RWPE2 (cell line): ENCODE data around the gene TBL1XR1.

Experiments
- ATAC-seq: fragments of 200-7000 bp; cut with Tn5 transposase; 3 replicates; pipeline ENCODE4 v1.9.1; 2021; ENCODE audit warnings: low read depth
- DNase-seq: peaks from one replicate; pipeline ENCODE4 v3.0.0-alpha.2; 2020; ENCODE audit warnings: low spot score
- H3K27ac ChIP-seq: fragments of 450-650 bp; 2 replicates; pipeline ENCODE4 v1.5.1; 2017; ENCODE audit warnings: mild to moderate bottlenecking; ENCODE audit not compliant: poor library complexity, severe bottlenecking
- H3K27me3 ChIP-seq: fragments of 250-450 bp; sonication (Bioruptor Pico); 2 replicates; pipeline ENCODE4 v1.5.1; 2021; ENCODE audit warnings: mild to moderate bottlenecking, moderate library complexity; ENCODE audit not compliant: insufficient read depth, poor library complexity, severe bottlenecking
- H3K36me3 ChIP-seq: fragments of 250-450 bp; sonication (Bioruptor Pico); 2 replicates; pipeline ENCODE4 v1.5.1; 2020; ENCODE audit warnings: low read depth, mild to moderate bottlenecking, moderate library complexity
- H3K4me1 ChIP-seq: fragments of 250-450 bp; sonication (Bioruptor Pico); 2 replicates; pipeline ENCODE4 v1.5.1; 2021; ENCODE audit warnings: mild to moderate bottlenecking, moderate library complexity; ENCODE audit not compliant: insufficient read depth, poor library complexity, severe bottlenecking
- H3K4me3 ChIP-seq: fragments of 250-450 bp; sonication (Bioruptor Pico); 2 replicates; pipeline ENCODE4 v1.5.1; 2021; ENCODE audit warnings: mild to moderate bottlenecking, moderate library complexity; ENCODE audit not compliant: severe bottlenecking
- H3K9me3 ChIP-seq: fragments of 250-450 bp; sonication (Bioruptor Pico); 2 replicates; pipeline ENCODE4 v1.5.1; 2021; ENCODE audit warnings: mild to moderate bottlenecking, moderate library complexity; ENCODE audit not compliant: severe bottlenecking
- TF ChIP-seq, protein P1 (sequence below): fragments of 450-650 bp; IDR thresholded peaks from one replicate; pipeline ENCODE4 v1.5.1; 2017; ENCODE audit warnings: mild to moderate bottlenecking, moderate library complexity; ENCODE audit not compliant: poor library complexity, severe bottlenecking

Gene TBL1XR1

DNA sequence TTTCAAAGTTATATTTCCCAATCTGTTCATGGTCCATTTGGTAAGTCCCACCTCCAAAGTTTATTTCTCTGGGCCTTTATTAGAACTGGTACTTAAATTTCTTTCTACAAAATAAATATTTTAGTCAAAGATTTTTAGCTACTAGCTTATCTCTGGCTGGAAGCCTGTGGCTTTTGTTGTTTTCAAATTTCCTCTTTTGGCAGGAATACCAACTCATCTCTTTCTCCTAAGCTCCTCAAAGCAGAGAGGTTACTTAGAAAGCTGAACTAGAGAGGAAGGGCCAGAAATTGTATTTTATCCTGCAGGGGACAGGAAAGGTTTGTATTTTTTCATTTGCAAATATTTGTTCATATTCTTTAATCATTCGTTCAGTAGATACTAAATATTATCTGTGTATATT, 227.8 kb downstream of the TBL1XR1 start:
- Histone ChIP-seq H3K4me1 (peaks cover 3% of the 10 kb centered on the region), H3K9me3 (no peaks in the 10 kb centered on the region), H3K27ac (no peak overlapping the region), H3K4me3 (no peak overlapping the region), H3K36me3 (no peaks in the 10 kb centered on the region), H3K27me3 (no peaks in the 10 kb centered on the region)
- DNase-seq (no peak), ATAC-seq (no peak)
- TF ChIP-seq, protein P1, sequence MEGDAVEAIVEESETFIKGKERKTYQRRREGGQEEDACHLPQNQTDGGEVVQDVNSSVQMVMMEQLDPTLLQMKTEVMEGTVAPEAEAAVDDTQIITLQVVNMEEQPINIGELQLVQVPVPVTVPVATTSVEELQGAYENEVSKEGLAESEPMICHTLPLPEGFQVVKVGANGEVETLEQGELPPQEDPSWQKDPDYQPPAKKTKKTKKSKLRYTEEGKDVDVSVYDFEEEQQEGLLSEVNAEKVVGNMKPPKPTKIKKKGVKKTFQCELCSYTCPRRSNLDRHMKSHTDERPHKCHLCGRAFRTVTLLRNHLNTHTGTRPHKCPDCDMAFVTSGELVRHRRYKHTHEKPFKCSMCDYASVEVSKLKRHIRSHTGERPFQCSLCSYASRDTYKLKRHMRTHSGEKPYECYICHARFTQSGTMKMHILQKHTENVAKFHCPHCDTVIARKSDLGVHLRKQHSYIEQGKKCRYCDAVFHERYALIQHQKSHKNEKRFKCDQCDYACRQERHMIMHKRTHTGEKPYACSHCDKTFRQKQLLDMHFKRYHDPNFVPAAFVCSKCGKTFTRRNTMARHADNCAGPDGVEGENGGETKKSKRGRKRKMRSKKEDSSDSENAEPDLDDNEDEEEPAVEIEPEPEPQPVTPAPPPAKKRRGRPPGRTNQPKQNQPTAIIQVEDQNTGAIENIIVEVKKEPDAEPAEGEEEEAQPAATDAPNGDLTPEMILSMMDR, result no peak
